ENCODE measurements around the gene DAPL1.
A peak's percentile ranks its signal among the peaks of the same experiment; 100 is the strongest.

DAPL1 gene, protein sequence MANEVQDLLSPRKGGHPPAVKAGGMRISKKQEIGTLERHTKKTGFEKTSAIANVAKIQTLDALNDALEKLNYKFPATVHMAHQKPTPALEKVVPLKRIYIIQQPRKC

DNA sequence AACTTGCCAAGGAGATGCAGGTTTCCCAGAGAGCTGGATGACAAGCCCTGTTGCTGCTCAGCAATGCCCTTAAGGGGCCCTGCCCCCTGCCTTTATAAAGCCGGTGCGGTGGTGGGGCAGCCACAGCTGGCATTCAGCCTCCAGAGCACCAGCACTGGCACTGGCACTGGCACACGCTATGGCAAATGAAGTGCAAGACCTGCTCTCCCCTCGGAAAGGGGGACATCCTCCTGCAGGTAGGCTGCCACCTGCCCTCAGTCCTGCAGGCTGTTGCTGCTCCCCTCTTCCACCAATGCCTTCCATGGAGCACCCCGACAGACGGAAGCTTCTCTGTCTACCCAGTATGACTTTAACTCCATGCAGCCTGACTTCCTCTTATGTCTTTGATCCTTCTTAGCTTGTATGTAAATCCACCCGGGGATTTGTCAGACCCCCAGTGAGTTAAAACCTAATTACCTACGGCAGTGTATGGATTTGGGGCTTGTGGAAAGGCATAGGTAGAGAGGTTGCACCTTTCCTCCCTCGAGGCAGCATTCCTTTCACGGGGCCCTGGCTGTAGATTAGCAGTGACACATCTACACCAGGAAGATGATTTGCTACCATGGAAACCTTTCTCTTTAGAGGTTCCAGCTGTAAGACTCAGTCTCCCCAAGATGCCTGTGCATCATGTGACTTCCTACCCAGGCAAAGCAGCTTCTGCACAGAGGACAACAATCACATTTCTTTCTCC is at the start of gene DAPL1:
TSS of gene DAPL1 (plus strand) at position 123 of the 730 bp plus-strand sequence. CDS start at position 179, 56 bp downstream.
- DNase-seq (ENCODE audit: low read depth): no peak

DNA sequence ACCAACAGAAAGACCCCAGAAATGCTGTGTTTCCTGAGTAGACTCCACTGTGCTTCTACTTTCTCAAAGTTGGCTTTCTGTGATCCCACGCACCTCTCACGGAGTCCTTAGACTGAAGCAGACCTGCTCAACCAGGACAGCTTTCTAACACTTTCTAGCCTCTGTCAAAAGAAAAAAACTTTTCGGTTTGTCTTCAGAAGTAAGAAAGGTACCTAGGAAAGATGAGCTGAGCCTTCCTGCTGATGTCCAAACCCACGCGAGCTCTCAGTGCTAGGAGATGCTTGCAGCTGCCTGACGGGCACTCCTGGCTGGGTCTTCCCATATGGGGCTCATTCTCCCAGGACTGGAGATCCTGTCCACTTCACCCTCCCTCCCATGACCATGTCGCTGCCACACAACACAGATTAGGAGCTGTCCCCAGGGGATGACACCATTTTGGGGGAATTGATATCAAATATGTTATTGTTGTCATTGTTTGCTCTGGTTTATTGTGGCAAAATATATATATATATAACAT is 49.2 kb upstream of the DAPL1 start:
- DNase-seq (ENCODE audit: low read depth): no peak

DNA sequence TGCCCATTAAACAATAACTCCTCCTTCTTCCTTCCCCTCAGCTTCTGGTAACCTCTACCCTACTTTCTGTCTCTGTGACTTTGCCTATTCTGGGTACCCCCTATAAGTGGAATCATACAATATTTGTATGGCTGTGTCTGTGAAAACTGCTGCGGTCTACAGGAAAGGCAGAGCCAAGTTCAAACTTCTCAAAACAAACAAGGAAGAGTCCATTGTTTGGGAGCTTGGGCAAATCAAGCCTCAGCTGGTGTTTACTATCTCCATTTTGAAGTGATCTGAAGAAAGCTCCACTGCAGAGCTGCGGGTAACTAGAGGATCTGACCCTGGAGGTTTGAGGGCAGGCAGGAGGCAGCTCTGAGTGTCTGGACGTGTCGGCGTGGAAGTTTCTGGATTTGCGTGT is 48.6 kb upstream of the DAPL1 start:
- DNase-seq (ENCODE audit: low read depth): no peak

GRCh38 chr2:158747281-158747680 is 47.8 kb upstream of the DAPL1 start:
- DNase-seq (ENCODE audit: low read depth): no peak

DNA sequence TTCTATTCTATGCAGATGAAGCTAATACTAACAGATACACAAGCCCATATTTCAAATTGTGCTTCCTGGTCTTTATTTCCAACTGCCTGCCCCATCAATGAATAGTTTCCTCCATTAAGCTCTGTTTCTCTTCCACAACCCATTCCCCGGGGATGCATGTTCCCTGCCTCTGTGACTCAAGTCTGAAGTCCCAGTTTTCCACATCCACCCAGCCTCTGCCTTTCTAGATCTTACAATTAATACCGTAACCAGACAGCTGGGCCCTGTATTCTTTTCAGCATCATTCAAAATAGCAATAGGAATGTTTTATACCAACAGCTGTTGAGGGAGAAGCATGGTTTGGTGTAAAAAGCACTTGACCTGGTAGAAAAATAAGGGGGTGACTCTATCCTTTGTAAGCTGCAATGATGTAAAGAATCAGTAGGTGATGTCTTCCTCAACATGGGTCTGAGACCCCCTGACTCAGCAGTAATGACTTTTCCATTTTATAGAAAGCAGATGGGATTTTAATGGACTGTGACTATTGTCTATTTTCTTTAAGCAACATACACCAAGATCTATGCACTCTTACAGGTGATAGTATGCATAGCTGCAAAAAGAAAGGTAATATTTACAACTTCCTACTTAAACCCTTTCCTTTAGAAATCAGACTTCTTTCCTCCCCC is 46.1 kb upstream of the DAPL1 start:
- no peak for DNase-seq (ENCODE audit: low read depth)

- DNase-seq (ENCODE audit: low read depth): no peak
These were observed 44.5 kb upstream of the DAPL1 start for GRCh38 chr2:158750458-158751125.

GRCh38 chr2:158753641-158754611 is 41.2 kb upstream of the DAPL1 start:
- peak; percentile 4 for DNase-seq (ENCODE audit: low read depth)

- no peak for DNase-seq (ENCODE audit: low read depth)
These were observed 39.6 kb upstream of the DAPL1 start for GRCh38 chr2:158755310-158756087.

DNA sequence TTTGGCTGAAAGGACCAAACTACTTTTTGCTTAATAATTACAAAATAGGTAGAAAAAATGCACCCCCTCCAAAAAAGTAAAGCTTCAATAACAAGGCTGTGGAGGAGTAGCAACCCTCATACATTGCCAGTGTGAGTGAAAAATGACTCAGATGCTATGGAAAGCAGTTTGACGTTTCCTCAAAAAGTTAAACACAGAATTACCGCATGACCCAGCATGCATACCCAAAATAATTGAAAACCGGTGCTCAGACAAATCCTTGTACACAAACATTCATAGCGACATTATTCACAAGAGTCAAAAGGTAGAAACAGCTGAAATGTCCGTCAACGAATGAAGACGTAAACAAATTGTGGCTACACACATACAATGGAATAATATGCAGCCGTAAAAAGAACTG is 38.8 kb upstream of the DAPL1 start:
- no peak for DNase-seq (ENCODE audit: low read depth)

DNA sequence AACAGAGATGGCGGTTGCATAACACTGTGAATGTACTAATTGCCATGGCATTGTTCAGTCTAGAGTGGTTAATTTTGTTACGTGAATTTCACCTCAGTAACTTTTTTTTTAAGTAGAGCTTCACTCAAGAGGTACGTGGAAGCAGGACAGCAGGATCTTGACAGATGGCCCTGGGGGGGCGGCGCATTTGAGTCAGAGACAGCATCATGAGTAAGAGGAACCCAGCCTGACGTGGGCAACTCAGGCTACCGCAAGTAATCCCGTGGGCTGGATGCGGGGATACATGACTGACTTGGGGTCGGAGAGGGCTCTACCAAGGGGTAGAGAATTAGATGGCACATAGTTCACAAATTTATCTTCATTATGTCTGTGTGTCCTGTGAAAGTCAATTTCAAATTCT is 38.1 kb upstream of the DAPL1 start:
- DNase-seq (ENCODE audit: low read depth): no peak

GRCh38 chr2:158760887-158761286 is 34.2 kb upstream of the DAPL1 start:
- DNase-seq (ENCODE audit: low read depth): no peak

DNA sequence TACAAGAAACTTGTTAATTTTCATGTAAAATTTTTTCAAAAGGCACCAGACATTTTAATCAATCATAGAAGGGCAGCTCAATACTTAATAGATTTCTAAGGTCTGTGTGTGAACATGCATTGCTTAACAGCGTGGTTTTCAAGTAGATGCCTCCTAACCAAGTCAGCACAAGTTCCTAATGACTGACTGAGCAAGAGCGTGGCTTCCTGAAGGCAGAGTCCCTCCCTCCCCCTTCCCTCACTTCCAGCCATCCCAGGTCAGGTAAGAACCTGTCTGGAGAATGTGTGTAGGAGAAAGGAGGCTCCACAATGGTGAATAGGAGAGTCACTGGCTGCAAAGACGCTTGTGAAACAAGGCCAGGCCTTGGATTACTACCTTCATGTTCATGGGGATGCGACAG is 33.5 kb upstream of the DAPL1 start:
- DNase-seq (ENCODE audit: low read depth): no peak

DNA sequence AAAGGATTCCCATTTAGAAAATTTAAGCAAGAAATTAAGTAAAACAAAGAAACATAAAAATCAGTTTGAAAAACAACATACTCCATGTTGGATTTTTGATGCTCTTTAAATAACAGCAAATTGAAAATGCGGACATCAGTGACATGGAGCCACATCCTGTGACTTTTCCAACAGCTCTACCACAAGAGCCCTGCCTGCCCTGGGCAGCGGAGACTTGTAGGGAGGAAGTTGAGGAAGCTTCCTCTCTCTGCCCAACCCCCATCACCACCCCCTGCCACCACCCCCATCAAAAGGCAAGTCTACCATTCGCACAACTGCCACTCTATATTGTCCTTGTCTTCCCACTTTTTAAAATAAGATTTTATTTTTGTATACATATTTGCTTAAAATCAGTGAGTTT is 32.8 kb upstream of the DAPL1 start:
- DNase-seq (ENCODE audit: low read depth): no peak

GRCh38 chr2:158766524-158766923 is 28.6 kb upstream of the DAPL1 start:
- DNase-seq (ENCODE audit: low read depth): no peak

DNA sequence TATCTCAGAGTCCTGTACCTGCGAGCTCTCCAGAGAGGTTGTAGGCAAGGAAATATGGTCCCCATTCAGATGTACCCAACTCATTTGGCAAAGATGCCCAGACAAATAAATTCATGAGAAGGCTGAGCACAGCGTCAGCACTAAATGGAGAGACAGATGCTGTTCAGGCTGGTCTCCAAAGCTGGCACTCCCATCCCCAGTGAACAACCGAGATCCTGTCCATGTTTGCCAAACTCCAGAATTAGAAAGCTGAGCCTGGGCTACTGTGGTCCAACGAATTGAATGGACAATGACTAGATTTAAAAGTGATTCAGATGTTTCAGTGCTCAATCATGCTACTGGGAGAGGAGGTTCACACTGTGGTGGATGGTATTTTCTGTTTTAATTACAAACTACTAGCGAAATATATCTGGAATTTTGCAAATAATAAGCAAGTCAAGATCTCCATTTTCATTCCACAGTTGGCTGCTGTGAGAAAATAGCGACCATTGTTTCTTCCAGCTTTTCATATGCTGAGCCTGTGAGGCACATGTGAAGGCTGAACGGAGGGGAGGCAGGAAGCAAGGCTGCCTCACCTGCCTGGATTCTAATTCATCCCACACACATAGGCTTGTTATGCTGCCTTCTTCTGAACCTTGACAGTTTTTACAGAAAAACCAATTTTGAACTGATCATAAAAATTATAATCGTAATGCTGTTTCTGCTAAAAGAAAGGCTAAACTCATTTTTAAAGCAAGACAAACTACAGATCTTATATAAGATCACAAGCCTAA is 22.6 kb upstream of the DAPL1 start:
- no peak for DNase-seq (ENCODE audit: low read depth)

DNA sequence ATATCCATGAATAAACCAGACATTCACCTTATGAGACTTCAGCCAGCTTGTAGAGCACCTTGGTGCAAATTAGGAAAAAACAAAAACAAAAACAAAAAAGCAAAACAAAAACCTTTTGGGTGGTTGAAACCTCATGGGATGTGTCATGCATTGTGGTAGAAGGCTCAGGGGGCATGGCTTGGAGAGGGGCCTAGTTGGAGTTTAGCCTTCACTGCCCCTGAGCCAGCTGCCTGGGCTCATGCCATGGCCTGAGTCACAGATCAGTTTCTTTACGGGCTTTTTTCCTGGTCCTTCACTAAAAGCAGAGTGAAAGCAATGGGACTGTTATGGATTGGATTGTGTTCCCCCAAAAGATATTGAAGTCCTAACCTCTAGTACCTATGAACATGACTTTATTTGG is 22.0 kb upstream of the DAPL1 start:
- no peak for DNase-seq (ENCODE audit: low read depth)

- DNase-seq (ENCODE audit: low read depth): no peak
These were observed 20.4 kb upstream of the DAPL1 start for GRCh38 chr2:158774681-158775080.

- DNase-seq (ENCODE audit: low read depth): no peak
These were observed 19.7 kb upstream of the DAPL1 start for GRCh38 chr2:158775273-158776027.

DNA sequence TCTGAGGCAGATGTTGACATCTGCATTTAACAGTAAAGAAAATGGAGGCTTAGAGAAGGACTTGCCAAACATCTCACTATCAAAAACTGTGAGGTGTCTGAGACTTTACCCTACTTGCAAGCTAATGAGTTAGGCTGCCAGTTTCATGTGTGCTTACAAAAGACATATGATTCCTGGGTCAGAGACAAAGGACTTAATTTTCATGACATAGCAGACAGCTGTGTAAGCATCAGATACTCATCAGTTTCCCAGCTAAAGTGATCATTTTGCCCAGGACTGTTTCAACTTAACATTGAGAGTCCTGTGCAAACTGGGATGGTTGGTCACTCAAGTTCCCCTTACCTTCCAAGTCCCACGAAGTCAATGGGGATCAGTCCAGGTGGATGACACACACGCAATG is 18.9 kb upstream of the DAPL1 start:
- no peak for DNase-seq (ENCODE audit: low read depth)

Data from HS-27A (cell line).